NCI-H1105 treated with DMSO at 0.1 percent for 48 hours (cell line): ENCODE data around the gene TMEM47.

ENCODE experiments used
- DNase-seq: peaks from one replicate; lab custom pipeline; 2025; lab: John Stamatoyannopoulos, UW

Gene TMEM47

GRCh38 chrX:34585561-34585960, 71.5 kb downstream of the TMEM47 start:
- DNase-seq = no peak

GRCh38 chrX:34584781-34585180, 72.3 kb downstream of the TMEM47 start:
- DNase-seq = no peak

GRCh38 chrX:34580069-34580468, 77.0 kb downstream of the TMEM47 start:
- DNase-seq = no peak

- no peak for DNase-seq
Measured at GRCh38 chrX:34578237-34578636, 78.8 kb downstream of the TMEM47 start.
